ENCODE data around the gene CPNE1.
"Not testable (repeated sequence)": the region's sequence is repeated elsewhere in the genome, so short reads cannot be mapped to it uniquely, and the experiment has no call there.

CPNE1 gene

DNA sequence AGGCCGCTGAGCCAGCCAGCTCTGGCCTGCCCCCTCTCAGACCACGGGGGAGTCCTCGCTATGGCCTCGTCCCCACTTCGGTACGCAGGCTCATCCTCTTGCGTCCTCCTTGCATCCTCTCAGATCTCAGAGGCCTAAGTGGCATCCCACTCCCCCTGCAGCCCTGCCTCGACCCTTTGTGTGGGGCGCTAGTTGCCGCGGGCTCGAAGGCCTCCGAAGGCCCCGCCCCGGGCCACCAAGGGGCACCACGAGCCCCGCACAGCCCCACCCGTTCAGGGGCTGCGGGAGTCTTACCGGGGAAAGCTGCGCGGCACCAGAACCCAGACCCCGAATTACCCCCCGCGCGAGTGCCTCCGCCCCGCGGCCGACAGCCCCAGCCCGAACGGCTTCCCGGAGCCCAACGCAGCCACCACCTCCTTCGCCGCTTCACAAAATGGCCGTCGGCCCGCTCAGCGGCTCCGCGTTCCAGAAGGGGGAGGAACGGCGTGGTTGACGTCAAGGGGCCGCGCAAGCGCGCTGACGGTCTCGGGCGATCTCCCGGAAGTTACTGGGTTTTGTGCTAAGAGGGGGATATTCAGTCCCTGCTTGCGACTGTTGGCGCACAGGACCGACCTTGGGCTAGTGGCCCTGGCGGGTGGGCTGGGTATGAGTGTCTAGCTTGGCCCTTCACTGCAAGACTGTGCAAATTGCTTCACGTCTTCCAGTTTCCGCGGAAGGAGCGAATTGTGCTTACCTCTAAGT lies at the start of gene CPNE1, which contains the start of gene RBM12:
Gene CPNE1 (minus strand): TSS at position 435 of the 741 bp plus-strand sequence. CDS start 31,977 bp downstream, outside the sequence.
Gene RBM12 (minus strand): TSS at position 435 of the 741 bp plus-strand sequence. CDS start 9,578 bp downstream, outside the sequence.
- no peak for FAIRE-seq

DNA sequence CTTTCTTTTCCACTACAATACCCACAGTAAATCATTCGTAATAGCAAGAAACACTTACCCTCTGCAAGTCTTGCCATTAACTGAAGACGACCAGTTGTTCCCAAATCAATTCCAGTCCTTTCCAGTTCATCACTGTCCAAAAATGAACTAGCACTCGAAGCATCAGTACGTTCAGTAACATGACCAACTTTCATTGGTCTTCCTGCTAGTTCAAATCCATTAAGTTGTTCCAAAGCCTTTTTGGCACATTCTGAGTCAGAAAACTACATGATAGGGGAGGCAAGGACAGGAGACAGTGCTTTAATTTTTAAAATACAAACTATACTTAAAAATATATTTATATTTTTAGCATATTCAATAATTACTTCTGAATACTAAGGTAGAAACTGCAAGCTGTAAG lies 49.4 kb upstream of the CPNE1 start:
- FAIRE-seq = no peak

DNA sequence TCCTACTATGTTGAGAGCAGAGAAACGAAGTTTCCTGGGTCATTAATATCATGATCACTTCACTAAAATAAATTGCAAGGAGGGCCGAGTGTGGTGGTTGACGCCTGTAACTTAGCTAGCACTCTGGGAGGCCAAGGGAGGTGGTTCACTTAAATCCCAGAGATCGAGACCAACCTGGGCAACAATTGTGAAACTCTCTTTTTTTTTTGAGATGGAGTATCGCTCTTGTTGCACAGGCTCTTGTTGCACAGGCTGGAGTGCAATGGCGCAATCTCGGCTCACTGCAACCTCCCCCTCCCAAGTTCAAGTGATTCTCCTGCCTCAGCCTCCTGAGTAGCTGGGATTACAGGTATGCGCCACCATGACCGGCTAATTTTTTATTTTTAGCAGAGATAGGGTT lies 48.4 kb upstream of the CPNE1 start:
- not testable (repeated sequence) for FAIRE-seq

DNA sequence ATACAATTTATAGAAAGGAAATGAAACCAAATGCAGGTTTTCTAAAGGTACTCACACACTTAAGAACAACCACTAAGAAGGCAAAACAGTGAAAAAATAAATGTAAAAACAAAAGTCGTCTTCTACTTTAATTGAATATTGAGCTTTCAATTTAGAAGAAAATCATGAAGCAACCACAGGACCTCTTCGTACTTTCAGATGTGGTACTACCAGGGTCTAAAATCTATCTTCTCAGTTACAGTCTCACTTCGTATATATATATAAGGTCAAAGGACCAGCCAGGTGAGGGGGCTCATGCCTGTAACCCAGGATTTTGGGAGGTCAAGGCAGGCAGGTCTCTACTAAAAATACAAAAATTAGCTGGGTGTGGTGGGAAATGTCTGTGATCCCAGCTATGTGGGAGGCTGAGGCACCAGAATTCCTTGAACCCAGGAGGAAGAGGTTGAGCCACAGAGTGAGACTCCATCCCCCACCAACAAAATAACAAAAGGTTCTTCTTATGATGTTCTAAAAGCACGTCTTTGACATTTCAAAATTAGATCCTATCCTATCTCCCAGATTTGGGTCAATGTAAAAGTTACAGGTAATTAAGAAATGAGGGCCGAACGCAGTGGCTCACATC lies 47.0 kb upstream of the CPNE1 start:
- FAIRE-seq = no peak

DNA sequence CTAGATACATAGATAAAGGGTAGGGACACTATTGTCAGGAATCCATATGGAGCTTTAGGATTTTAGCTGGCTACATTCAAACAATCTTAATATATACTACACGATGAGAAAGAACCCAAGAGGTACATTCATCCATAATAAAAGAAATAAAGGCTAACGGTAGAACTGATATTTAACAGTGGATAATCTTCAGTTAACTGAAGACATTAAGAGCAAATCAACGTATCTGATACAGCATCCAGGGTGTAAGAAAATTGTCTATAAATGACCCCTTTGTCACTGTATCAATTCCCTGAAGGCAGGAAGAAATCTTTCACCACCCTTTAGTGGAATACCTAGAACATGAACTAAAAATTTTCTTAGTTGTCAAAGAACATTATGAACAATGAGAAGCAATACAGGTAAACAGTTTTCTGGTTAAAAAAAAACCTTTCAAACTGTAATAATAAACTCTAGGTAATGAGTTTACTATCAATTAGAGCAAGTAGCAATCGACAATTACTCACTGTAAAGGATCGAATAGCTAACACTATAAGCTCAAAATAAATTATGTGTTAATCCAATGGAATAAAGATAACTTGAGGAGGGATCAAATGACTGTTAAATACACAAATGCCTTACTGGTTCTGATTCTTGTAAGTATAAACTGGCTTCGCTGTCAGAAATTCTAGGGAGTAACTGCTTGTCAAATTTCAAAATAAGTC lies 46.3 kb upstream of the CPNE1 start:
- no peak for FAIRE-seq

DNA sequence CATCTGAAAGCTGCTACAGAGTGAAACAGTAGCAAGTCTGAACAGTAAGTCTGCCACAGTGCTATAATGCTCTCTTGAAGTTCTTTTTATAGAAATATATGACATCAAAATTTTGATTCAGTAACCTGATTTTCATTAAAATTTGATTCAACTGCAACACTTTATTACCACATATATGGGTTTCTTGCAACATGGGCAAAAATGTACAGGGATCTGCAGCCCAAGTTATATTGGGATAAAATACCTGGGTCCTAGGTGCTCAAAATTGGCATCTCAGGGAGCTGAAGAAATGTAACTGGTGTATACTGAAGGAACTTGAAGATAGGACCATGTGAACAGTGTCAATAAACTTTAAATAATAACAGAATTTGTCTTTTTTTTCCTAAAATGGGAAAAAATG lies 45.3 kb upstream of the CPNE1 start:
- no peak for FAIRE-seq

- no peak for FAIRE-seq
Measured at GRCh38 chr20:35709259-35709658, 44.6 kb upstream of the CPNE1 start.

DNA sequence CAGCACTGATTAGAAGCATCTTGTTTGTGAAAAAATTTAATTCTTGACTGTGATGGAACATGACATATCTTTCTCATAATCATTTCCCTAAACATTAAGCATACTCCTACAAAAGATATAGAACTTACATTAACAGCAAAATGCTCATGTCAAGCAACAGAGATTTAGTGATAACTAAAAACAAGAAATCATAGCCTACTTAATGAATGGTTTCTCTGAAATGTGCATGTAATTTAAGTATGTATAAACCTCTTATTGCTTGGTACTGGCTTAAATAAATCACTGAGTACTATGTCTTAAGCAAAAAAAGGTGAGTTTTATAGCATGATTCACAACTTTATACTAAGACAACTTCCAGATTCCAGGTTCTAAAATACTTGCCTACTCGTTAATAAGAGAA lies 43.8 kb upstream of the CPNE1 start:
- no peak for FAIRE-seq

GRCh38 chr20:35706591-35707529 lies 42.2 kb upstream of the CPNE1 start:
- FAIRE-seq = not testable (repeated sequence)

GRCh38 chr20:35705894-35706293 lies 41.2 kb upstream of the CPNE1 start:
- FAIRE-seq = not testable (repeated sequence)

- no peak for FAIRE-seq
Measured at GRCh38 chr20:35704514-35705261, 40.0 kb upstream of the CPNE1 start.

- no peak for FAIRE-seq
Measured at GRCh38 chr20:35702824-35703695, 38.4 kb upstream of the CPNE1 start.

- no peak for FAIRE-seq
Measured at GRCh38 chr20:35702051-35702823, 37.5 kb upstream of the CPNE1 start.

GRCh38 chr20:35700625-35701148 lies 36.0 kb upstream of the CPNE1 start:
- FAIRE-seq = no peak

- FAIRE-seq = no peak
Measured at GRCh38 chr20:35699957-35700624, 35.4 kb upstream of the CPNE1 start.

GRCh38 chr20:35699127-35699956 lies 34.6 kb upstream of the CPNE1 start, which contains the start of the genes NFS1 and ROMO1:
Gene NFS1 (minus strand): TSS chr20:35699352. CDS start chr20:35699288, 64 bp downstream.
Gene ROMO1 (plus strand): TSS chr20:35699405. CDS start chr20:35699633, 228 bp downstream.
- FAIRE-seq = no peak

- FAIRE-seq = no peak
Measured at GRCh38 chr20:35698298-35699126, 33.8 kb upstream of the CPNE1 start.

Data from colon (tissue), 2 donors.